Skeletal muscle tissue (tissue), 4 donors: ENCODE data around the gene OAS2. TPM values are rescaled to one million over a fixed set of nuclear protein-coding genes. Genes with fewer than 3 reads are reported as not detected.

Experiments
- H3K27ac ChIP-seq: one replicate; pipeline ENCODE4 v1.7.0; 2013; ENCODE audit warnings: mild to moderate bottlenecking, low read depth, low read length, inconsistent platforms
- H3K27me3 ChIP-seq, 3 donors: one replicate each; pipeline ENCODE4 v1.7.0; 2013; ENCODE audit warnings: low read length in 3 of 3; ENCODE audit not compliant: control insufficient read depth in 3 of 3, insufficient read depth in 3 of 3
- H3K36me3 ChIP-seq, 3 donors: one replicate each; pipeline ENCODE4 v1.7.0; 2013; ENCODE audit warnings: low read length in 3 of 3; ENCODE audit not compliant: control insufficient read depth in 3 of 3, insufficient read depth in 3 of 3
- H3K4me1 ChIP-seq, 3 donors: one replicate each; pipeline ENCODE4 v1.7.0; 2013; ENCODE audit warnings: low read length in 3 of 3, mild to moderate bottlenecking in 3 of 3; ENCODE audit not compliant: control insufficient read depth in 3 of 3, insufficient read depth in 3 of 3
- H3K4me3 ChIP-seq, 3 donors: one replicate each; pipeline ENCODE4 v1.7.0; 2013; ENCODE audit warnings: low read length in 3 of 3
- H3K9ac ChIP-seq, 3 donors: one replicate each; pipeline ENCODE4 v1.7.0; 2013; ENCODE audit warnings: low read length in 3 of 3, mild to moderate bottlenecking in 3 of 3, moderate library complexity in 2 of 3, low read depth in 1 of 3
- H3K9me3 ChIP-seq, 3 donors: one replicate each; pipeline ENCODE4 v1.7.0; 2013; ENCODE audit warnings: low read length in 3 of 3; ENCODE audit not compliant: control insufficient read depth in 3 of 3
- total RNA-seq: library from RNA; depleted of rRNA; stranded (reverse); fragments of >200 nt; gene quantifications from one replicate; pipeline ENCODE4 v1.2.3, GENCODE V29; 2014
- donor health status: Osteomylitis.

The OAS2 gene
- total RNA-seq, 1 donor from 2014 or later: 6.8 TPM

DNA sequence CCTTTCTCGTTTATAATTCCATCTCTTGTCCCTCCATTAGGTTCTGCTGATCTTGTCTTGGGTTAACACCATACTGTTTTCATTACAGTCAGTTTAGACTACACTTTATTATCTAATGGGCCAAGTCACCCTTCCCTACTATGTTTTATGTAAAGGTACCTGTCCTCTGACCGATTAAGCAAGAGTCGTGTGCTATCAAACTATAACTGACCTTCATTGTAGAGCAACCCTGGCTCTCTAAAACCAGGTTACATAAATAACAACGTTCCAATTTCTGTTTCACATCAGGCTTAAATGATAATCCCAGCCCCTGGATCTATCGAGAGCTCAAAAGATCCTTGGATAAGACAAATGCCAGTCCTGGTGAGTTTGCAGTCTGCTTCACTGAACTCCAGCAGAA lies 16.7 kb downstream of the OAS2 start:
- H3K4me3 ChIP-seq: no peak overlapping the region
- no peak overlapping the region for H3K9ac ChIP-seq
- H3K27ac ChIP-seq: no peak overlapping the region
- H3K9me3 ChIP-seq: peaks cover 0 to 4% (median 3%) of the 10 kb centered on the region in 3 donors
- H3K4me1 ChIP-seq: no peaks in the 10 kb centered on the region
- peaks cover 0 to 20% (median 8%) of the 10 kb centered on the region in 3 donors for H3K36me3 ChIP-seq
- peaks cover 0 to 14% (median 0%) of the 10 kb centered on the region in 3 donors for H3K27me3 ChIP-seq

DNA sequence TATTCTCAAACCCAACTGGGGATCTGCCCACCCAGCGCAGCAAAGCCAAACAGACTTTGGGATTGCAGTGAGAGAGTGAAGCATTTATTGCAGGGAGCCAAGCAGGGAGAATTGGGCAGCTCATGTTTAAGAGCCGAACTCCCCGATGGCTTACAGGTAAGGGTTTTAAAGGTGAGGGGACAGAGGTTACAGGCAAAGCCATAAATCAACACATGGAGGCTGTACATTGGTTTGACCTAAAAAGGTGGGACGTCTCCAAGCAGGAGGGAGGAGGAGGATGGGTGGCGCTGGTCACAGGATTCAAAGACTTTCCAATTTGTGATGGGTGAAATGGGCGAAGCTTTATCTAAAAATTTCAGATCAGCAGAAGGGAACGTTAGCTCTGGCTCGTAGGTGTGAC lies 18.2 kb downstream of the OAS2 start:
- peaks cover 0 to 4% (median 3%) of the 10 kb centered on the region in 3 donors for H3K9me3 ChIP-seq
- H3K4me3 ChIP-seq: no peak overlapping the region
- H3K36me3 ChIP-seq: peaks cover 0 to 20% (median 13%) of the 10 kb centered on the region in 3 donors
- H3K4me1 ChIP-seq: no peaks in the 10 kb centered on the region
- H3K27ac ChIP-seq: no peak overlapping the region
- H3K9ac ChIP-seq: no peak overlapping the region
- H3K27me3 ChIP-seq: peaks cover 0 to 14% (median 0%) of the 10 kb centered on the region in 3 donors

DNA sequence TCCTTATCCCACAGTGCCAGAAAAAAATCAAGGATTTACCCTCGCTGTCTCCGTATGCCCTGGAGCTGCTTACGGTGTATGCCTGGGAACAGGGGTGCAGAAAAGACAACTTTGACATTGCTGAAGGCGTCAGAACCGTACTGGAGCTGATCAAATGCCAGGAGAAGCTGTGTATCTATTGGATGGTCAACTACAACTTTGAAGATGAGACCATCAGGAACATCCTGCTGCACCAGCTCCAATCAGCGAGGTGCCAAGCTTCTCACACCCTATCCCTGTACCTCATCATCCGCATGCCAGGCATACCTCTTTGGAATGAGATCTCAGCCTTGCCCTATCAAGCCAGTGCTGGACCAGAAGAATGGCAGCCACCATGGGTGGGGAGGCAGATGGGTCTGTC lies 19.2 kb downstream of the OAS2 start:
- Histone ChIP-seq H3K36me3 (peaks cover 0 to 20% (median 13%) of the 10 kb centered on the region in 3 donors), H3K9ac (no peak overlapping the region), H3K27me3 (peaks cover 0 to 17% (median 0%) of the 10 kb centered on the region in 3 donors), H3K9me3 (peaks cover 0 to 4% (median 3%) of the 10 kb centered on the region in 3 donors), H3K4me3 (no peak overlapping the region), H3K27ac (no peak overlapping the region), H3K4me1 (no peaks in the 10 kb centered on the region)

DNA sequence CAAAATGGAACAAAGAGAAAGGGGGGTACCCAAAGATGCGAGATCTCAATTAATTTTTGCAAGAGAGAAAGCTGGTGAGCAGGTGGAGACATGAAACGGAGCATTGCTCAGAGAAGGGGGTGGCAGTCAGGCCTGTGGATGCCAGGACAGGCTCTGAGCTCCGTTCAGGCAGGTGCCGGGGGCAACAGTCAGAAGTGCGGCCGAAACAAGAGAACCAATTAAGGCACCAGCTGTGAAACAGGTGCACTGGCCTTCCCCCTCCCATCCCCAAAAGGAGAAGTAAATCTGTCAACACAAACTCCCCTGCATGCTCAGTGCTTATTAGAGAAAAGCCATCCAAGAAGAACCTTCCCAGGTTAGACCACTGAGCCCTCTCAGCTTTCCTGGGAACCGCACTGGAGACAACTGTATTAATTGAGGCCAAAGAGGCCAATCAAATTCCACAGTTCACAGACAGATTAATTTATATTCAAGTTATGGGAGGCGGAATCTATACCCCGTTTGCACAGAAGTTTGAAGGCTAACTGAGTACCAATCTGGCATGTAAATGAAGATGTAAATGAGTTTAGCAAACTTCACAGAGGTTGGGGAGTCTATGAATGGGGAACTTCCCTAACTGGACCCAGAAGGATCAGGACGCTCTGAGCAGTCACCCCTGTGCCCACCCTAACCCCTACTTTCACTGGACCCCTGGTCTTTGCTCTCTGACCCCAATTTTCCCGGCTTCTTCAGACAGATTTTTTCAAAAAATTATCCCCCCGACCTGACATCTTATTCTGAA lies 20.9 kb downstream of the OAS2 start:
- Histone ChIP-seq H3K9me3 (peaks cover 0 to 4% (median 3%) of the 10 kb centered on the region in 3 donors), H3K27me3 (peaks cover 0 to 20% (median 0%) of the 10 kb centered on the region in 3 donors), H3K27ac (no peak overlapping the region), H3K4me3 (no peak overlapping the region), H3K9ac (no peak overlapping the region), H3K36me3 (peaks cover 0 to 24% (median 16%) of the 10 kb centered on the region in 3 donors), H3K4me1 (no peaks in the 10 kb centered on the region)

DNA sequence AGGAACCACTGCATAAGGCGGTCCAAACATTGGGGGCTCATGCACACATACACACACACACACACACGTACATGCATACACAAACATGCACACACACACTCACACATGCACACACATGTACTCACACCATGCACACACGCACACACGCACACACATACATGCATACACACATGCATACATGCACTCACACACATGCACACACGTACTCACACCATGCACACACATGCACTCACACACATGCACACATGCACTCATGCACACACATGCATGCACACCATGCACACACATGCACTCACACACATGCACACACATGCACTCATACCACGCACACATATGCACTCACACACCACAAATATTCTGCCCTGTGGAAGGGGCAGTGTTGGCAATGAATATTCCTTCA lies 22.1 kb downstream of the OAS2 start:
- no peaks in the 10 kb centered on the region for H3K4me1 ChIP-seq
- peaks cover 0 to 24% (median 16%) of the 10 kb centered on the region in 3 donors for H3K36me3 ChIP-seq
- H3K9me3 ChIP-seq: peaks cover 0 to 4% (median 3%) of the 10 kb centered on the region in 3 donors
- H3K27me3 ChIP-seq: peaks cover 0 to 20% (median 0%) of the 10 kb centered on the region in 3 donors
- H3K9ac ChIP-seq: no peak overlapping the region
- no peak overlapping the region for H3K27ac ChIP-seq
- H3K4me3 ChIP-seq: no peak overlapping the region

DNA sequence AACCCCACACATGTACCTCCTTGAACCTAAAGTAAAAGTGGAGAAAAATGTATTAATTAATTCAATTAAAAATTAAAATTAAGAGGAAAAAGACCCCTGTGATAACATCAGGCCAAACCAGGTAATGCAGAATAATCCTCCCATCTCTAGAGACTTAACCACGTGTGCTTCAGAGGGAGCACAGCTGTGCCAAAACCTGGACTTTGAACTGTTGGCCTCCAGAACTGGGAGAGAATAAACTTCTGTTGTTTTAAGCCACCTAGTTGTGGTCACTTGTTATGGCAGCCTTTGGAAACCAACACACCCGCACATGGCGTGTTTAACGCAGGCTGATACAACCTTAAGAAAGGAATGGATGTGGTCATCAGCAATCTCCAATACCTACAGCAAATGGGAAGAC lies 23.8 kb downstream of the OAS2 start:
- no peak overlapping the region for H3K27ac ChIP-seq
- H3K4me1 ChIP-seq: no peaks in the 10 kb centered on the region
- H3K9ac ChIP-seq: no peak overlapping the region
- peaks cover 0 to 30% (median 16%) of the 10 kb centered on the region in 3 donors for H3K36me3 ChIP-seq
- no peak overlapping the region for H3K4me3 ChIP-seq
- H3K27me3 ChIP-seq: peaks cover 0 to 19% (median 0%) of the 10 kb centered on the region in 3 donors
- H3K9me3 ChIP-seq: peaks cover 0 to 4% (median 3%) of the 10 kb centered on the region in 3 donors

DNA sequence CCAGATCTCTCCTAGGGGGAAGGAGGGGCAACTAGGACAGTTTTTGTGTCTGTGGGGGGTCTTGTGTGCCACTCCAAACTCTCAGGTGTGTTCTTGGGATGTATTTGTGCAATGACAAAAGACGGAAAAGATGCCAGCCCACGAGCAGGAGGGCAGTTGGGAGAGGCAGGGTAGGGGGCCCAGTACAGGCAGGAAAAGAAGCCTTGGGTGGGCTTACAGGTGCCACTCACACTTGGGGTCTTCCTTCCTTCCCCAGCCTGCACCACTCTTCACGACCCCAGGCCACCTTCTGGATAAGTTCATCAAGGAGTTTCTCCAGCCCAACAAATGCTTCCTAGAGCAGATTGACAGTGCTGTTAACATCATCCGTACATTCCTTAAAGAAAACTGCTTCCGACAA lies 24.4 kb downstream of the OAS2 start:
- Histone ChIP-seq H3K4me3 (no peak overlapping the region), H3K9me3 (peaks cover 0 to 4% (median 3%) of the 10 kb centered on the region in 3 donors), H3K9ac (no peak overlapping the region), H3K4me1 (no peaks in the 10 kb centered on the region), H3K27ac (no peak overlapping the region), H3K36me3 (peaks cover 2 to 26% (median 12%) of the 10 kb centered on the region in 3 donors), H3K27me3 (peaks cover 0 to 14% (median 0%) of the 10 kb centered on the region in 3 donors)

DNA sequence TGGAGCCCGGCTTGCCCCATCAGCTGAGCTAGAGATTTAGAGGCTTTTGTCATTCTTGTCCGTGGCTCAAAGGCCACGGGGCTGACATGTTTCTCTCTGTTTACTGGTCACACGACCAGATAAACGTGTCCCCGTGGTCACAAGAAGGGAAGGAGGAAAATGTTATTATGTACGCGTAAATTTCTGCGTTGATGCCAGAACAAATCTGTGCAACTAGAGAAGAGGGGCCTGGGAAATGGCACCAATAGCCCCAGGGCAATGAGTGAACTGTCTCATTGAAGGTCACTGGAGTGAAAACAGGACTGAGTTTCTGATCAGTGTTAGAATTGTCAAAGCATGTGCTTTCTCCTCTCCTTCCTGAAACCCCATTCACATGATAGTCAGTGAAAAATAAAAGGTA lies 25.3 kb downstream of the OAS2 start:
- Histone ChIP-seq H3K27ac (no peak overlapping the region), H3K9ac (no peak overlapping the region), H3K4me1 (no peaks in the 10 kb centered on the region), H3K36me3 (peaks cover 2 to 22% (median 7%) of the 10 kb centered on the region in 3 donors), H3K9me3 (peaks cover 0 to 3% (median 0%) of the 10 kb centered on the region in 3 donors), H3K4me3 (no peak overlapping the region), H3K27me3 (peaks cover 0 to 11% (median 0%) of the 10 kb centered on the region in 3 donors)

DNA sequence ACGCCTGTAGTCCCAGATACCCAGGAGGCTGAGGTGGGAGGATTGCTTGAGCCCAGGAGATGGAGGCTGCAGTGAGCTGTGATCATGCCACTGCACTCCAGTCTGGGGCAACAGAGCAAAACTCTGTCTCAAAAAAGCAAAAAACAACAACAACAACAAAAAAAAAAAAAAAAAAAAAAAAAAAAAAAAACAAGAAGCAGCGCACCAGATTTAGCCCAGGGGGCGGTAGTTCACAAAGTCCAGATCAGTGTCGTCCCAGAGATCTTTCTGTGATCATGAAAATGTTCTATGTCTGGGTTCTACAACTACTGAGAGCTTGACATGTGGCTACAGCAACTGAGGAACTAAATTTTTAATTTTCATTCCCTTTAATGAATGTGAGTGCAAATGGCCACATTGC lies 27.4 kb downstream of the OAS2 start:
- Histone ChIP-seq H3K9ac (no peak overlapping the region), H3K36me3 (peaks cover 2 to 16% (median 3%) of the 10 kb centered on the region in 3 donors), H3K27ac (no peak overlapping the region), H3K27me3 (peaks cover 0 to 7% (median 0%) of the 10 kb centered on the region in 3 donors), H3K9me3 (no peaks in the 10 kb centered on the region), H3K4me3 (no peak overlapping the region), H3K4me1 (no peaks in the 10 kb centered on the region)

GRCh38 chr12:113006206-113006605 lies 27.9 kb downstream of the OAS2 start:
- Histone ChIP-seq H3K27me3 (peaks cover 0 to 7% (median 0%) of the 10 kb centered on the region in 3 donors), H3K9me3 (no peaks in the 10 kb centered on the region), H3K36me3 (peaks cover 2 to 16% (median 3%) of the 10 kb centered on the region in 3 donors), H3K9ac (no peak overlapping the region), H3K4me1 (no peaks in the 10 kb centered on the region), H3K27ac (no peak overlapping the region), H3K4me3 (no peak overlapping the region)
